Adrenal gland (tissue), 12 donors: Measurements from ENCODE around the gene CD36. TPM values are rescaled to one million over a fixed set of nuclear protein-coding genes. Genes with fewer than 3 reads are reported as not detected.
A peak's percentile ranks its signal among the peaks of the same experiment; 100 is the strongest.

Experiments used
- DNase-seq, 7 donors: peaks; one replicate each; pipeline ENCODE4 v3.0.0-alpha.2; 2019 to 2020
- H3K27ac ChIP-seq, 5 donors: fragments of 200-600 bp; sonication (generic) in 4 of 5; 1 replicate in 3 of 5; 2 replicates in 2 of 5; pipeline versions ENCODE4 v1.5.1 to v1.8.0; 2016 to 2020; ENCODE audit warnings: mild to moderate bottlenecking in 1 of 5
- H3K27me3 ChIP-seq: fragments of 200-600 bp; 2 replicates; pipeline ENCODE4 v1.8.0; 2021
- H3K36me3 ChIP-seq, 2 donors: fragments of 200-600 bp; replicated peaks in 1 of 2; 1 replicate in 1 of 2; 2 replicates in 1 of 2; pipeline versions ENCODE4 v1.5.1 to v1.8.0; 2018 to 2022
- H3K4me1 ChIP-seq, 2 donors: fragments of 200-600 bp; replicated peaks in 1 of 2; 1 replicate in 1 of 2; 2 replicates in 1 of 2; pipeline versions ENCODE4 v1.5.1 to v1.8.0; 2018 to 2021
- H3K4me3 ChIP-seq, 4 donors: fragments of 200-600 bp; sonication (generic) in 3 of 4; one replicate each; pipeline ENCODE4 v1.5.1; 2016 to 2018
- H3K9me3 ChIP-seq, 3 donors: fragments of 200-600 bp; sonication (generic) in 1 of 3; replicated peaks in 1 of 3; 1 replicate in 2 of 3; 2 replicates in 1 of 3; pipeline versions ENCODE4 v1.5.1 to v1.8.0; 2016 to 2021
- CTCF ChIP-seq, 6 experiments: fragments of 450-650 bp in 4 of 6; fragments of 200-600 bp in 2 of 6; sonication (generic) in 1 of 6; IDR thresholded peaks; 1 replicate in 5 of 6; 2 replicates in 1 of 6; pipeline versions ENCODE4 v1.5.1 to v1.8.0; 2016 to 2021; ENCODE audit warnings: antibody characterized with exemption in 6 of 6, mild to moderate bottlenecking in 2 of 6, moderate library complexity in 1 of 6
- POLR2A ChIP-seq, 2 donors: fragments of 450-650 bp; IDR thresholded peaks; one replicate each; pipeline ENCODE4 v1.6.1; 2017; ENCODE audit warnings: antibody characterized with exemption in 2 of 2, mild to moderate bottlenecking in 2 of 2, moderate library complexity in 1 of 2
- WGBS, 4 donors: extraction: QIAGEN DNeasy Blood & Tissue Kit in 2 of 4; methylation state at CpG; one replicate each; pipeline versions ENCODE4 v1.1.5 to v1.1.7; 2013 to 2017; 5-methylcytosine and 5-hydroxymethylcytosine counted together
- intact Hi-C, 2 donors: fragments of 100-400 bp; cut with DNase I; formaldehyde crosslinking; loops; one replicate each; pipeline versions ENCODE4 v1.14.1 to v1.15.0; 2022 to 2023
- polyA plus RNA-seq, 3 donors: library from polyadenylated mRNA; stranded (reverse); fragments of 200-250 nt in 2 of 3; fragments of 350-450 nt in 1 of 3; fragmentation: Illumina TruSeq in 1 of 3; extraction: RNeasy Lipid Tissue Mini Kit (QIAGEN cat#74804) in 1 of 3; gene quantifications; one replicate each; pipeline ENCODE4 v1.2.3, GENCODE V29; 2013 to 2014
- total RNA-seq, 9 donors: library from RNA; depleted of rRNA in 4 of 9; stranded (reverse); fragments of >200 nt in 4 of 9; fragments of 120-200 nt in 1 of 9; fragmentation: NEBNext Ultra II Directional in 1 of 9; extraction: Animal tissue kit (Norgen Biotek cat#: 25700) in 1 of 9; gene quantifications; one replicate each; pipeline versions ENCODE4 v1.1.0 to v1.2.4, GENCODE V29; 2013 to 2023
- donor health status: healthy with polysubstance abuse.
- donor health status: Bipolar disorder and iron deficiency.
- donor health status: DM: yes; HTN: yes; CAD: no.
- donor health status: DM: no; HTN: no; CAD: no.
- donor health status: DM: no; HTN: no; CAD: no.
- donor health status: DM: yes; HTN: yes; CAD: no.

The CD36 gene
- total and polyA plus RNA-seq, 12 donors = 7.2 to 224 (median 32.2) TPM

GRCh38 chr7:80679921-80680907, 41.8 kb downstream of the CD36 start:
- Histone ChIP-seq H3K27me3 (no peaks in the 10 kb centered on the region), H3K36me3 (no peaks in the 10 kb centered on the region), H3K9me3 (no peaks in the 10 kb centered on the region), H3K4me1 (no peaks in the 10 kb centered on the region), H3K4me3 (no peak overlapping the region), H3K27ac (no peak overlapping the region)
- intact Hi-C loops = no loop called here
- 75 to 83% (median 82%) methylated on average over 10 of the region's 10 CpGs for WGBS, 4 donors
- no peak for TF ChIP-seq CTCF (IDR thresholded peaks at IDR 0.05)
- TF ChIP-seq POLR2A (IDR thresholded peaks at IDR 0.05) = no peak
- no peak for DNase-seq

- intact Hi-C loops = no loop called here
- peak in 1 of 7 donors; percentile 5 for DNase-seq
- Histone ChIP-seq H3K27ac (no peak overlapping the region), H3K4me3 (no peak overlapping the region), H3K9me3 (no peaks in the 10 kb centered on the region), H3K4me1 (no peaks in the 10 kb centered on the region), H3K27me3 (no peaks in the 10 kb centered on the region), H3K36me3 (no peaks in the 10 kb centered on the region)
- peak; percentile 25 to 47 (median 36) for TF ChIP-seq CTCF (IDR thresholded peaks at IDR 0.05)
- no peak for TF ChIP-seq POLR2A (IDR thresholded peaks at IDR 0.05)
Observed at GRCh38 chr7:80681272-80681885, 42.9 kb downstream of the CD36 start.

- Histone ChIP-seq H3K9me3 (no peaks in the 10 kb centered on the region), H3K27me3 (no peaks in the 10 kb centered on the region), H3K4me3 (no peak overlapping the region), H3K27ac (no peak overlapping the region), H3K4me1 (no peaks in the 10 kb centered on the region), H3K36me3 (no peaks in the 10 kb centered on the region)
- TF ChIP-seq CTCF (IDR thresholded peaks at IDR 0.05) (no peak), POLR2A (IDR thresholded peaks at IDR 0.05) (no peak)
- intact Hi-C loops = no loop called here
- WGBS, 4 donors = 85 to 92% (median 86%) methylated on average over 19 of the region's 19 CpGs
- no peak for DNase-seq
Observed at GRCh38 chr7:80682744-80683143, 44.3 kb downstream of the CD36 start.

GRCh38 chr7:80686576-80686975, 48.1 kb downstream of the CD36 start:
- 86 to 94% (median 91%) methylated on average over 2 of the region's 2 CpGs for WGBS, 4 donors
- intact Hi-C loops = no loop called here
- Histone ChIP-seq H3K27ac (no peak overlapping the region), H3K9me3 (no peaks in the 10 kb centered on the region), H3K27me3 (no peaks in the 10 kb centered on the region), H3K36me3 (no peaks in the 10 kb centered on the region), H3K4me3 (no peak overlapping the region), H3K4me1 (no peaks in the 10 kb centered on the region)
- TF ChIP-seq POLR2A (IDR thresholded peaks at IDR 0.05) (no peak), CTCF (IDR thresholded peaks at IDR 0.05) (no peak)
- DNase-seq = no peak
